HG03432 (cell line): ENCODE measurements around the gene ZNF283.
A peak's percentile ranks its signal among the peaks of the same experiment; 100 is the strongest.

Source experiments
- ATAC-seq: cut with Tn5 transposase; IDR thresholded peaks from one replicate; pipeline ENCODE4 v1.9.1; 2021; ENCODE audit warnings: mild to moderate bottlenecking, moderate library complexity; ENCODE audit not compliant: unreplicated experiment

Gene ZNF283

GRCh38 chr19:43826787-43827754 is at the start of gene ZNF283:
Gene ZNF283 (plus strand): TSS chr19:43827321. CDS start chr19:43833505, 6,184 bp downstream.
- ATAC-seq, result peak; percentile 84

GRCh38 chr19:43778651-43779050 is 48.5 kb upstream of the ZNF283 start:
- ATAC-seq, result no peak

- no peak for ATAC-seq
These were observed 47.8 kb upstream of the ZNF283 start for GRCh38 chr19:43779147-43779819.

GRCh38 chr19:43779820-43780219 is 47.3 kb upstream of the ZNF283 start:
- no peak for ATAC-seq

- peak; percentile 49 for ATAC-seq
These were observed 46.2 kb upstream of the ZNF283 start, which contains the start of gene KCNN4 for GRCh38 chr19:43780706-43781525. Gene KCNN4 (minus strand): TSS chr19:43780973. CDS start chr19:43780861, 112 bp downstream.

- ATAC-seq, result no peak
These were observed 45.4 kb upstream of the ZNF283 start for GRCh38 chr19:43781630-43782310.

- no peak for ATAC-seq
These were observed 44.8 kb upstream of the ZNF283 start for GRCh38 chr19:43782311-43782660.

- ATAC-seq, result no peak
These were observed 44.4 kb upstream of the ZNF283 start for GRCh38 chr19:43782689-43783231.

GRCh38 chr19:43783636-43784035 is 43.5 kb upstream of the ZNF283 start:
- ATAC-seq, result no peak

- ATAC-seq, result no peak
These were observed 42.7 kb upstream of the ZNF283 start for GRCh38 chr19:43784241-43784980.

GRCh38 chr19:43784981-43785808 is 41.9 kb upstream of the ZNF283 start:
- peak; percentile 38 for ATAC-seq

GRCh38 chr19:43786665-43787064 is 40.5 kb upstream of the ZNF283 start:
- no peak for ATAC-seq

GRCh38 chr19:43789029-43789428 is 38.1 kb upstream of the ZNF283 start:
- ATAC-seq, result no peak

GRCh38 chr19:43790587-43790986 is 36.5 kb upstream of the ZNF283 start:
- ATAC-seq, result no peak

- no peak for ATAC-seq
These were observed 30.0 kb upstream of the ZNF283 start for GRCh38 chr19:43797118-43797517.

- no peak for ATAC-seq
These were observed 29.6 kb upstream of the ZNF283 start for GRCh38 chr19:43797556-43797955.

- ATAC-seq, result no peak
These were observed 29.0 kb upstream of the ZNF283 start for GRCh38 chr19:43798026-43798545.
